Fibroblast of mammary gland (primary cell): Measurements from ENCODE around the gene ITPK1.

ENCODE experiments used
- DNase-seq: peaks from one replicate; pipeline ENCODE4 v3.0.0-alpha.2; 2010; ENCODE audit warnings: low read depth
- H3K4me3 ChIP-seq: 2 replicates; pipeline ENCODE4 v1.5.1; 2011; ENCODE audit warnings: low read depth, mild to moderate bottlenecking, low read length, moderate library complexity; ENCODE audit not compliant: control insufficient read depth
- CTCF ChIP-seq: conservative IDR thresholded peaks from 2 replicates; pipeline ENCODE4 v1.5.1; 2011; ENCODE audit warnings: low read depth, low read length, inconsistent platforms; ENCODE audit not compliant: control insufficient read depth, insufficient read depth

Gene ITPK1

GRCh38 chr14:93044121-93044520, 71.6 kb downstream of the ITPK1 start:
- H3K4me3 ChIP-seq = no peak overlapping the region
- DNase-seq = no peak
- no peak for TF ChIP-seq CTCF

- DNase-seq = peak; percentile 30
- no peak for TF ChIP-seq CTCF
- H3K4me3 ChIP-seq = no peak overlapping the region
These were observed 72.5 kb downstream of the ITPK1 start for GRCh38 chr14:93042968-93043940.

GRCh38 chr14:93041830-93042229, 73.9 kb downstream of the ITPK1 start:
- H3K4me3 ChIP-seq = no peak overlapping the region
- no peak for DNase-seq
- no peak for TF ChIP-seq CTCF

- TF ChIP-seq CTCF = no peak
- no peak for DNase-seq
These were observed 74.7 kb downstream of the ITPK1 start for GRCh38 chr14:93040982-93041381.

GRCh38 chr14:93040443-93040842, 75.3 kb downstream of the ITPK1 start:
- no peak for TF ChIP-seq CTCF
- no peak overlapping the region for H3K4me3 ChIP-seq
- no peak for DNase-seq

More at GRCh38 chr14:93040982-93041381, 74.7 kb downstream of the ITPK1 start:
- H3K4me3 ChIP-seq = no peak overlapping the region

GRCh38 chr14:93039649-93040315, 75.9 kb downstream of the ITPK1 start:
- TF ChIP-seq CTCF = no peak
- no peak for DNase-seq
- H3K4me3 ChIP-seq = no peak overlapping the region
